ENCODE results near the gene CFAP410.

DNA sequence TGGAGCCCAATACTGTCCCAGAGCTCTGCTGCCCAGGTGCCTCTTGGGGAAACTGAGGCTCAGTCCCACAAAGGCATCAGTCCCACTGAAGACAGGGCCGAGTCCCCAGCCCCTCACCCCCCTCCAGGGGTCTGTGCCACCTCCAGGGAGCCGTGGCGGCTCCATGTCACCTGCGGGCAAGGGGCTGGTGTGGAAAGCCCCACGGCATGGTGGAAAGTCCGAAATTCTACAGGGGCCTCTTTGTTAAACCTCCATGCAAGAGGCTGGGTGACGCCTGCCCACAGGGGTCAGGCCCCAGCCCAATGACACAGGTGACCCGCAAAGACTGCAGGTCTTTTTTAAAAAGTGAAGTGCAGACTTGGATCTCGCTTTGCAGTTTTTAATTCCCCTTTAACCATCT lies 56.8 kb downstream of the CFAP410 start:
- TF ChIP-seq, protein P1, sequence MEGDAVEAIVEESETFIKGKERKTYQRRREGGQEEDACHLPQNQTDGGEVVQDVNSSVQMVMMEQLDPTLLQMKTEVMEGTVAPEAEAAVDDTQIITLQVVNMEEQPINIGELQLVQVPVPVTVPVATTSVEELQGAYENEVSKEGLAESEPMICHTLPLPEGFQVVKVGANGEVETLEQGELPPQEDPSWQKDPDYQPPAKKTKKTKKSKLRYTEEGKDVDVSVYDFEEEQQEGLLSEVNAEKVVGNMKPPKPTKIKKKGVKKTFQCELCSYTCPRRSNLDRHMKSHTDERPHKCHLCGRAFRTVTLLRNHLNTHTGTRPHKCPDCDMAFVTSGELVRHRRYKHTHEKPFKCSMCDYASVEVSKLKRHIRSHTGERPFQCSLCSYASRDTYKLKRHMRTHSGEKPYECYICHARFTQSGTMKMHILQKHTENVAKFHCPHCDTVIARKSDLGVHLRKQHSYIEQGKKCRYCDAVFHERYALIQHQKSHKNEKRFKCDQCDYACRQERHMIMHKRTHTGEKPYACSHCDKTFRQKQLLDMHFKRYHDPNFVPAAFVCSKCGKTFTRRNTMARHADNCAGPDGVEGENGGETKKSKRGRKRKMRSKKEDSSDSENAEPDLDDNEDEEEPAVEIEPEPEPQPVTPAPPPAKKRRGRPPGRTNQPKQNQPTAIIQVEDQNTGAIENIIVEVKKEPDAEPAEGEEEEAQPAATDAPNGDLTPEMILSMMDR (IDR thresholded peaks at IDR 0.05; ENCODE audit: extremely low read depth in 1 of 2, insufficient read depth in 1 of 2, low read depth in 1 of 2, low read length in 2 of 2) = no peak
- TF ChIP-seq JUN (IDR thresholded peaks at IDR 0.05; ENCODE audit: borderline replicate concordance, insufficient read depth, insufficient read length, low read depth) (no peak), EZH2 (IDR thresholded peaks at IDR 0.05; ENCODE audit: borderline replicate concordance, low read depth, low read length, severe bottlenecking) (no peak), FOS (IDR thresholded peaks at IDR 0.05; ENCODE audit: borderline replicate concordance, insufficient read depth, low read length) (no peak), POLR2A (IDR thresholded peaks at IDR 0.05; ENCODE audit: low read depth, low read length) (no peak), MYC (IDR thresholded peaks at IDR 0.05; ENCODE audit: low read depth, low read length) (no peak), POLR2AphosphoS5 (IDR thresholded peaks at IDR 0.05; ENCODE audit: insufficient read depth, low read depth, low read length) (no peak), GATA2 (IDR thresholded peaks at IDR 0.05; ENCODE audit: insufficient read depth, insufficient read length, low read depth, low read length) (no peak)
- TF ChIP-seq, protein P2, sequence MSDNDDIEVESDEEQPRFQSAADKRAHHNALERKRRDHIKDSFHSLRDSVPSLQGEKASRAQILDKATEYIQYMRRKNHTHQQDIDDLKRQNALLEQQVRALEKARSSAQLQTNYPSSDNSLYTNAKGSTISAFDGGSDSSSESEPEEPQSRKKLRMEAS (IDR thresholded peaks at IDR 0.05; ENCODE audit: insufficient read depth, insufficient read length) = no peak

Data from endothelial cell of umbilical vein (primary cell).